Panc1 (cell line): ENCODE data around the gene SYNE1. TPM values are rescaled to one million over a fixed set of nuclear protein-coding genes. Genes with fewer than 3 reads are reported as not detected.

Experiments used
- ATAC-seq: fragments of 200-7000 bp; cut with Tn5 transposase; 2 replicates; pipeline ENCODE4 v1.9.1; 2020; ENCODE audit warnings: mild to moderate bottlenecking, moderate library complexity
- BruUV-seq: library from RNA; stranded (reverse); fragments of 400-500 nt; replicated peaks from 2 replicates; lab custom pipeline; 2021; lab: Mats Ljungman, UMichigan
- CTCF ChIA-PET: fragments of 300-600 bp; sonication (Branson Sonifier 250); formaldehyde crosslinking; loops from one replicate; lab custom pipeline; 2022; ENCODE audit warnings: antibody characterized with exemption; lab: Charles Lee
- POLR2A ChIA-PET: fragments of 300-600 bp; sonication (Branson Sonifier 250); formaldehyde crosslinking; loops from one replicate; lab custom pipeline; 2022; ENCODE audit warnings: antibody characterized with exemption; lab: Charles Lee
- DNase-seq: peaks from one replicate; pipeline ENCODE4 v3.0.0-alpha.2; 2010; ENCODE audit warnings: low read depth, low spot score
- H3K27ac ChIP-seq: 2 replicates; pipeline ENCODE4 v1.5.1; 2011; ENCODE audit warnings: mild to moderate bottlenecking, low read length, inconsistent platforms
- H3K27me3 ChIP-seq: fragments of 200-500 bp; sonication (Bioruptor generic); 2 replicates; pipeline ENCODE4 v1.6.0; 2014; ENCODE audit warnings: low read length, inconsistent platforms; ENCODE audit not compliant: control insufficient read depth, insufficient read depth
- H3K36me3 ChIP-seq: fragments of 200-500 bp; sonication (Bioruptor generic); 2 replicates; pipeline ENCODE4 v1.5.1; 2014; ENCODE audit warnings: inconsistent platforms, mild to moderate bottlenecking, low read length, moderate library complexity; ENCODE audit not compliant: control insufficient read depth, insufficient read depth
- H3K4me1 ChIP-seq: 2 replicates; pipeline ENCODE4 v1.5.1; 2011; ENCODE audit warnings: inconsistent platforms, mild to moderate bottlenecking, low read length, moderate library complexity; ENCODE audit not compliant: control insufficient read depth, insufficient read depth
- H3K4me3 ChIP-seq, 2 experiments: 2 replicates each; pipeline ENCODE4 v1.5.1; 2011 to 2012; ENCODE audit warnings: low read depth in 2 of 2, low read length in 2 of 2, mild to moderate bottlenecking in 2 of 2, inconsistent platforms in 1 of 2, moderate library complexity in 1 of 2
- H3K9me3 ChIP-seq: fragments of 200-500 bp; sonication (Bioruptor generic); 2 replicates; pipeline ENCODE4 v1.5.1; 2014; ENCODE audit warnings: low read depth, mild to moderate bottlenecking, inconsistent platforms, low read length, moderate library complexity; ENCODE audit not compliant: control insufficient read depth, insufficient read depth
- POLR2AphosphoS5 ChIP-seq: IDR thresholded peaks from 2 replicates; pipeline ENCODE4 v1.6.1; 2012; ENCODE audit warnings: mild to moderate bottlenecking, low read depth, low read length, moderate library complexity
- SIN3A ChIP-seq: IDR thresholded peaks from 2 replicates; pipeline ENCODE4 v1.6.1; 2012; ENCODE audit warnings: low read depth, mild to moderate bottlenecking, low read length, moderate library complexity, borderline replicate concordance; ENCODE audit not compliant: insufficient read depth
- TCF7L2 ChIP-seq: IDR thresholded peaks from 2 replicates; pipeline ENCODE4 v1.6.1; 2011; ENCODE audit warnings: mild to moderate bottlenecking, low read depth, low read length, inconsistent platforms
- in situ Hi-C: cut with HindIII; loops from 2 replicates; pipeline ENCODE4 v1.10.0; 2016; ENCODE audit warnings: low sequenced_read_pairs, low pct_unique_long_range_greater_than_20kb
- intact Hi-C: fragments of 100-400 bp; cut with micrococcal nuclease; formaldehyde crosslinking; loops from one replicate; pipeline ENCODE4 v1.10.0; 2022; ENCODE audit not compliant: unreplicated experiment
- total RNA-seq: library from RNA; stranded (reverse); gene quantifications from one replicate; pipeline ENCODE4 v1.2.1, GENCODE V29; 2021; ENCODE audit not compliant: unreplicated experiment
- TF ChIP-seq, protein P1 (sequence below): fragments of 450-650 bp; IDR thresholded peaks from 2 replicates; pipeline ENCODE4 v1.5.1; 2017; ENCODE audit warnings: mild to moderate bottlenecking
- TF ChIP-seq, protein P2 (sequence below), 2 experiments: IDR thresholded peaks; 2 replicates each; pipeline ENCODE4 v1.6.1; 2011 to 2012; ENCODE audit warnings: low read depth in 2 of 2, control low read depth in 1 of 2, low read length in 1 of 2, mild to moderate bottlenecking in 1 of 2, moderate library complexity in 1 of 2; ENCODE audit not compliant: insufficient read depth in 1 of 2

Gene SYNE1
- total RNA-seq, 1 experiment from 2014 or later, result 3.2 TPM

- ChIA-PET CTCF (no interaction called here), POLR2A (no interaction called here)
- H3K4me3 ChIP-seq, result no peak overlapping the region
- no peaks in the 10 kb centered on the region for H3K9me3 ChIP-seq
- TF ChIP-seq SIN3A (no peak), POLR2AphosphoS5 (no peak), TCF7L2 (no peak)
- TF ChIP-seq, protein P1, sequence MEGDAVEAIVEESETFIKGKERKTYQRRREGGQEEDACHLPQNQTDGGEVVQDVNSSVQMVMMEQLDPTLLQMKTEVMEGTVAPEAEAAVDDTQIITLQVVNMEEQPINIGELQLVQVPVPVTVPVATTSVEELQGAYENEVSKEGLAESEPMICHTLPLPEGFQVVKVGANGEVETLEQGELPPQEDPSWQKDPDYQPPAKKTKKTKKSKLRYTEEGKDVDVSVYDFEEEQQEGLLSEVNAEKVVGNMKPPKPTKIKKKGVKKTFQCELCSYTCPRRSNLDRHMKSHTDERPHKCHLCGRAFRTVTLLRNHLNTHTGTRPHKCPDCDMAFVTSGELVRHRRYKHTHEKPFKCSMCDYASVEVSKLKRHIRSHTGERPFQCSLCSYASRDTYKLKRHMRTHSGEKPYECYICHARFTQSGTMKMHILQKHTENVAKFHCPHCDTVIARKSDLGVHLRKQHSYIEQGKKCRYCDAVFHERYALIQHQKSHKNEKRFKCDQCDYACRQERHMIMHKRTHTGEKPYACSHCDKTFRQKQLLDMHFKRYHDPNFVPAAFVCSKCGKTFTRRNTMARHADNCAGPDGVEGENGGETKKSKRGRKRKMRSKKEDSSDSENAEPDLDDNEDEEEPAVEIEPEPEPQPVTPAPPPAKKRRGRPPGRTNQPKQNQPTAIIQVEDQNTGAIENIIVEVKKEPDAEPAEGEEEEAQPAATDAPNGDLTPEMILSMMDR, result no peak
- TF ChIP-seq, protein P2, sequence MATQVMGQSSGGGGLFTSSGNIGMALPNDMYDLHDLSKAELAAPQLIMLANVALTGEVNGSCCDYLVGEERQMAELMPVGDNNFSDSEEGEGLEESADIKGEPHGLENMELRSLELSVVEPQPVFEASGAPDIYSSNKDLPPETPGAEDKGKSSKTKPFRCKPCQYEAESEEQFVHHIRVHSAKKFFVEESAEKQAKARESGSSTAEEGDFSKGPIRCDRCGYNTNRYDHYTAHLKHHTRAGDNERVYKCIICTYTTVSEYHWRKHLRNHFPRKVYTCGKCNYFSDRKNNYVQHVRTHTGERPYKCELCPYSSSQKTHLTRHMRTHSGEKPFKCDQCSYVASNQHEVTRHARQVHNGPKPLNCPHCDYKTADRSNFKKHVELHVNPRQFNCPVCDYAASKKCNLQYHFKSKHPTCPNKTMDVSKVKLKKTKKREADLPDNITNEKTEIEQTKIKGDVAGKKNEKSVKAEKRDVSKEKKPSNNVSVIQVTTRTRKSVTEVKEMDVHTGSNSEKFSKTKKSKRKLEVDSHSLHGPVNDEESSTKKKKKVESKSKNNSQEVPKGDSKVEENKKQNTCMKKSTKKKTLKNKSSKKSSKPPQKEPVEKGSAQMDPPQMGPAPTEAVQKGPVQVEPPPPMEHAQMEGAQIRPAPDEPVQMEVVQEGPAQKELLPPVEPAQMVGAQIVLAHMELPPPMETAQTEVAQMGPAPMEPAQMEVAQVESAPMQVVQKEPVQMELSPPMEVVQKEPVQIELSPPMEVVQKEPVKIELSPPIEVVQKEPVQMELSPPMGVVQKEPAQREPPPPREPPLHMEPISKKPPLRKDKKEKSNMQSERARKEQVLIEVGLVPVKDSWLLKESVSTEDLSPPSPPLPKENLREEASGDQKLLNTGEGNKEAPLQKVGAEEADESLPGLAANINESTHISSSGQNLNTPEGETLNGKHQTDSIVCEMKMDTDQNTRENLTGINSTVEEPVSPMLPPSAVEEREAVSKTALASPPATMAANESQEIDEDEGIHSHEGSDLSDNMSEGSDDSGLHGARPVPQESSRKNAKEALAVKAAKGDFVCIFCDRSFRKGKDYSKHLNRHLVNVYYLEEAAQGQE (IDR thresholded peaks at IDR 0.05; ENCODE audit: insufficient read depth in 1 of 2, low read depth in 2 of 2, low read length in 1 of 2), result no peak
- intact Hi-C loops, result no loop called here
- in situ Hi-C loops, result no loop called here
- H3K27ac ChIP-seq, result no peak overlapping the region
- no peaks in the 10 kb centered on the region for H3K36me3 ChIP-seq
- H3K27me3 ChIP-seq, result no peaks in the 10 kb centered on the region
- ATAC-seq (no peak), DNase-seq (no peak)
- no TSS peak for BruUV-seq
- H3K4me1 ChIP-seq, result no peaks in the 10 kb centered on the region
Measured at GRCh38 chr6:152155792-152156191, 481.4 kb downstream of the SYNE1 start.

DNA sequence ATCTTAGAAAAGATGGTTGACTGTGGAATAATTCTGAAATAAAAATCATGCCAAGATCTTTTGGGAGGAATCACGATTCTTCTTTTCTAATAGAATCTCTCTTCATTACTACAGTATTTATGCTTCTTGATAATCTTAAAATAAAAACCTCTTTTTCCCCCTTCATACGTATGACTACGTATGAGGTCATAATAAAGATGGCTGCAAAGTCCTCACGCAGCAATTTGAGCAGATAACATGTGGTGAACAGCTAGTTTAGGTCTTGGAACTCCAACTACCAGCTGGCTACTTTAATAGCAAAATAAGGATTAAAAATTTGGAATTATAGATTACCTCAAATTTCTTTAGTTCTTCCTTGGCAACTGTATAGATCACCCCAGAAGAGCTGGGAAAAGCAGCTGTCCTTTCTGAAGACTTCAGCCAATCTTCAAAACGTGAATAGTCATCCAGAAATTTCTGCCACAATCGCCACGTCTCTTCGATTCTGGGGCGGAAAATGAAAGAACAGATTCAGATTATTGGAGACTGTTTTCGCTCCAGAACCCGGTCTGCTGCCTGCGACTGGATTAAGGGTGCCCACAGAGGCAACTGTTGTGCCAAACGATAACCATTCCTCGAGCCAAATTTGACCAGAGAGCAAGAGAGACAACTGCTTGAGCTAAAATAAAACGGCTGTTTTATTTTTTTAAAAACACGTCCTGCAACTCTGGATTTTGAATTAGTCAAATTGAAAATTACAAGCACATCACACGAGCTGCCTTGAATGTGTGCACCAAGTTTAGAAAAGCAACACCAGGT is 482.4 kb downstream of the SYNE1 start:
- POLR2A ChIA-PET, result no interaction called here
- Histone ChIP-seq H3K4me1 (no peaks in the 10 kb centered on the region), H3K27ac (no peak overlapping the region), H3K36me3 (no peaks in the 10 kb centered on the region), H3K27me3 (no peaks in the 10 kb centered on the region), H3K4me3 (no peak overlapping the region), H3K9me3 (no peaks in the 10 kb centered on the region)
- intact Hi-C loops, result no loop called here
- DNase-seq (no peak), ATAC-seq (no peak)
- CTCF ChIA-PET, result no interaction called here
- TF ChIP-seq SIN3A, result no peak
- TF ChIP-seq, protein P2 (IDR thresholded peaks at IDR 0.05; ENCODE audit: insufficient read depth in 1 of 2, low read depth in 2 of 2, low read length in 1 of 2), result no peak
- no peak for TF ChIP-seq POLR2AphosphoS5
- no peak for TF ChIP-seq TCF7L2
- TF ChIP-seq, protein P1, result no peak
- in situ Hi-C loops, result no loop called here
- BruUV-seq, result no TSS peak
